Thyroid gland (tissue), 4 donors: ENCODE measurements around the gene SZRD1. TPM values are rescaled to one million over a fixed set of nuclear protein-coding genes. Genes with fewer than 3 reads are reported as not detected.

Experiments used
- DNase-seq, 2 donors: peaks; one replicate each; pipeline ENCODE4 v3.0.0-alpha.2; 2019
- H3K27ac ChIP-seq, 3 donors: fragments of 200-600 bp; sonication (generic); 1 replicate in 2 of 3; 2 replicates in 1 of 3; pipeline ENCODE4 v1.5.1; 2016 to 2019; ENCODE audit warnings: mild to moderate bottlenecking in 1 of 3, moderate library complexity in 1 of 3
- H3K27me3 ChIP-seq: fragments of 200-600 bp; sonication (generic); one replicate; pipeline ENCODE4 v1.5.1; 2019
- H3K36me3 ChIP-seq, 2 donors: fragments of 200-600 bp; sonication (generic); one replicate each; pipeline ENCODE4 v1.5.1; 2016 to 2019
- H3K4me1 ChIP-seq, 2 donors: fragments of 200-600 bp; sonication (generic); one replicate each; pipeline ENCODE4 v1.5.1; 2017 to 2019
- H3K4me3 ChIP-seq, 3 donors: fragments of 200-600 bp; sonication (generic); replicated peaks in 1 of 3; 1 replicate in 2 of 3; 2 replicates in 1 of 3; pipeline ENCODE4 v1.5.1; 2016; ENCODE audit warnings: mild to moderate bottlenecking in 1 of 3
- H3K9me3 ChIP-seq: fragments of 200-600 bp; sonication (generic); one replicate; pipeline ENCODE4 v1.5.1; 2017
- POLR2A ChIP-seq, 2 donors: fragments of 450-650 bp; IDR thresholded peaks; one replicate each; pipeline ENCODE4 v1.6.1; 2017; ENCODE audit warnings: antibody characterized with exemption in 2 of 2, mild to moderate bottlenecking in 2 of 2, moderate library complexity in 1 of 2
- WGBS, 2 donors: methylation state at CpG; one replicate each; pipeline ENCODE4 v1.1.5; 2017; 5-methylcytosine and 5-hydroxymethylcytosine counted together
- intact Hi-C: fragments of 100-400 bp; cut with DNase I; formaldehyde crosslinking; loops from one replicate; pipeline ENCODE4 v1.15.1; 2023
- total RNA-seq, 4 donors: library from RNA; depleted of rRNA; stranded (reverse); fragments of >200 nt; gene quantifications; one replicate each; pipeline ENCODE4 v1.2.3, GENCODE V29; 2016
- TF ChIP-seq, protein P1 (sequence below), 6 experiments: fragments of 200-600 bp in 3 of 6; fragments of 450-650 bp in 3 of 6; sonication (generic) in 3 of 6; IDR thresholded peaks; one replicate each; pipeline ENCODE4 v1.5.1; 2016 to 2019; ENCODE audit warnings: antibody characterized with exemption in 6 of 6, mild to moderate bottlenecking in 2 of 6, inconsistent platforms in 1 of 6, moderate library complexity in 1 of 6

SZRD1 gene
- total RNA-seq, 4 donors from 2014 or later = 59.4 to 82.8 (median 74.4) TPM

DNA sequence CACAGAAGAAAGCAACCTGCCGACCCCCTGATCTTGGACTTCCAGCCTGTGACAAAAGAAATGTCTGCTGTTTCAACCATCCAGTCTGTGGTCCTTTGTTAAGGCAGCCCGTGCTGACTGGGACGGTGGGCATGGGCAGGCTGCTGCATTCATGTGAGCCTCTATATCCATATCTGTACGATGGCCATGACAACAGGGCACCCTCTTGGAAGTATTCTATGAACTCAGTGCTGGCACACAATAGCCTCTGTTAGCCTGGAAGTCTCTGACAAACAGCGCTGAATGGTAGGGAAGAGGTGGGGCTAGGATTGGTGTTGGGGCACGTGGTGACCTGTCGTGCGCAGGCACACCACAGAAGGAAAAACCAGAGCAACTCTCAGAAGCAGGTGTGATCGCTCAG lies 39.8 kb downstream of the SZRD1 start:
- no peaks in the 10 kb centered on the region for H3K4me1 ChIP-seq
- intact Hi-C loops = no loop called here
- H3K36me3 ChIP-seq = no peaks in the 10 kb centered on the region
- no peak for TF ChIP-seq POLR2A (IDR thresholded peaks at IDR 0.05)
- TF ChIP-seq, protein P1, sequence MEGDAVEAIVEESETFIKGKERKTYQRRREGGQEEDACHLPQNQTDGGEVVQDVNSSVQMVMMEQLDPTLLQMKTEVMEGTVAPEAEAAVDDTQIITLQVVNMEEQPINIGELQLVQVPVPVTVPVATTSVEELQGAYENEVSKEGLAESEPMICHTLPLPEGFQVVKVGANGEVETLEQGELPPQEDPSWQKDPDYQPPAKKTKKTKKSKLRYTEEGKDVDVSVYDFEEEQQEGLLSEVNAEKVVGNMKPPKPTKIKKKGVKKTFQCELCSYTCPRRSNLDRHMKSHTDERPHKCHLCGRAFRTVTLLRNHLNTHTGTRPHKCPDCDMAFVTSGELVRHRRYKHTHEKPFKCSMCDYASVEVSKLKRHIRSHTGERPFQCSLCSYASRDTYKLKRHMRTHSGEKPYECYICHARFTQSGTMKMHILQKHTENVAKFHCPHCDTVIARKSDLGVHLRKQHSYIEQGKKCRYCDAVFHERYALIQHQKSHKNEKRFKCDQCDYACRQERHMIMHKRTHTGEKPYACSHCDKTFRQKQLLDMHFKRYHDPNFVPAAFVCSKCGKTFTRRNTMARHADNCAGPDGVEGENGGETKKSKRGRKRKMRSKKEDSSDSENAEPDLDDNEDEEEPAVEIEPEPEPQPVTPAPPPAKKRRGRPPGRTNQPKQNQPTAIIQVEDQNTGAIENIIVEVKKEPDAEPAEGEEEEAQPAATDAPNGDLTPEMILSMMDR (IDR thresholded peaks at IDR 0.05) = no peak
- no peak overlapping the region for H3K27ac ChIP-seq
- no peaks in the 10 kb centered on the region for H3K27me3 ChIP-seq
- H3K4me3 ChIP-seq = no peak overlapping the region
- DNase-seq = no peak
- H3K9me3 ChIP-seq = no peaks in the 10 kb centered on the region
- WGBS, 2 donors = 89 to 93% methylated on average over 9 of the region's 9 CpGs

DNA sequence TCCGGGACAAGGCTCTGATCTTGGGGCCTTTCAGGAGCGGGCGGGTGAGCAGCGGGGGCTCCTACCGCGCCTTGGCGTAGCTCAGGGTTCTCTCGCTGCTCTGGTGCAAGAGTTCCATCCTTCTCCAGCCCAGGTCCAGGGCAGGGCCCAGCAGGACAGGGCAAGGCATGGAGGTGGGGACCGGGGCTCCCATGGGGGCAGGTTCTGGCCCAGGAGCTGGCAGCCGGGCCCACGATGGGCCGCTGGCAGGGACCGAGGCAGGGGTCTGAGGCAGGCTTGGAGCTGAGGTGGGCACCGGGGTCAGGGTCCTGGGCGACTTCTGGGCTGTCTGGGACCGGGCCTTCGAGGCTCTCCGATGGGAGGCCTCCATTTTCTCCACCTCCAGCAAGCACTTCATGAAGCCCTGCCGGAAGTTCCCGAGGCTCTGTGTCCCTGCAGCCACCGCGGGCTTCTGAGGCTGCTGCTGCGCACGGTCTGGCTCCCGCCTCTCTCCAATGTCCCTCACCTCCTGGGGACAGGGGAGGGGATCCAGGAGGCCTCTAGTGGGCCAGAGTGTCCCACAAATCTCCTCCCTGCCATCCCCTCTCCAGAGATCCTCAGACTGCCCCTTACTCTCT lies 42.6 kb downstream of the SZRD1 start:
- no peak for TF ChIP-seq POLR2A (IDR thresholded peaks at IDR 0.05)
- TF ChIP-seq, protein P1 (IDR thresholded peaks at IDR 0.05) = no peak
- no peaks in the 10 kb centered on the region for H3K27me3 ChIP-seq
- no peaks in the 10 kb centered on the region for H3K36me3 ChIP-seq
- intact Hi-C loops = no loop called here
- 82 to 86% methylated on average over 22 to 23 of the region's 25 CpGs for WGBS, 2 donors
- H3K27ac ChIP-seq = no peak overlapping the region
- H3K4me1 ChIP-seq = no peaks in the 10 kb centered on the region
- H3K9me3 ChIP-seq = no peaks in the 10 kb centered on the region
- H3K4me3 ChIP-seq = no peak overlapping the region
- no peak for DNase-seq

DNA sequence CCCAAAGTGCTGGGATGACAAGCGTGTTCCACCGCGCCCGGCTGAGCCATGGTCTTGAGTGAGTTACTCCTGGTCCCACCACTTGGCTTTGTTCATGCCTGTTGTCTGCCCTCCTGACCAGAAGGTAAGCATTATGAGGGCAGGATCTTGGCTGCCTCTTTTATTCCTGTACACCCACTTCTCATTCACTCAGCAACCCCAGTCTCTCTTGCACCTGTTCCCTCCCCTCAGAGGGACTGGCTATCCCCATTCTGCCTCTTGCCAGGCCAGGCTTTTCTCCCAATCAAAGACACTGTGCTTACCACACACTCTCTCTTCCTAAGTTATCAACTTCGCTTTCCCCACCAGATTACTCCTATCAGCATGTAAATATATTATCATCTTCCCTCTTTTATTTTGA lies 43.8 kb downstream of the SZRD1 start:
- no peak for TF ChIP-seq POLR2A (IDR thresholded peaks at IDR 0.05)
- TF ChIP-seq, protein P1 (IDR thresholded peaks at IDR 0.05) = no peak
- H3K27me3 ChIP-seq = no peaks in the 10 kb centered on the region
- intact Hi-C loops = no loop called here
- H3K9me3 ChIP-seq = no peaks in the 10 kb centered on the region
- no peaks in the 10 kb centered on the region for H3K4me1 ChIP-seq
- no peak for DNase-seq
- 92 to 96% methylated on average over 5 of the region's 5 CpGs for WGBS, 2 donors
- H3K36me3 ChIP-seq = no peaks in the 10 kb centered on the region
- no peak overlapping the region for H3K27ac ChIP-seq
- no peak overlapping the region for H3K4me3 ChIP-seq

DNA sequence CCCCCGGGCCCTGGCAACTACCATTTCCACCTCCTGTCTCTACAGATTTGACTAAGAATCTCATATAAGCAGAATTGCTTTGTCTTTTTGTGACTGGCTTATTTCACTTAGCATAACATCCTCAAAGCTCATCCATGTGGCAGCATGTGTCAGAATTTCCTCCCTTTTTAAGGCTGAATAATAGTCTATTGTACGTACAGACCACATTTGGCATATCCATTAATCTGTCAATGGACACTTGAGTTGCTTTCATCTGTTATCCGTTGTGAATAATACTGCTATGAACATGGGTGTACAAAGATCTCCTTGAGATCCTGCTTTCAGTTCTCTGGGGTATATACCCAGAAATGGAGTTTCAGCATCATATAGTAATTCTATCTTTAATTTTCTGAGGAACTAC lies 46.1 kb downstream of the SZRD1 start:
- DNase-seq = no peak
- no peaks in the 10 kb centered on the region for H3K36me3 ChIP-seq
- WGBS, 2 donors = 82 to 90% methylated on average over 3 of the region's 3 CpGs
- intact Hi-C loops = no loop called here
- no peaks in the 10 kb centered on the region for H3K27me3 ChIP-seq
- H3K4me3 ChIP-seq = no peak overlapping the region
- H3K4me1 ChIP-seq = no peaks in the 10 kb centered on the region
- H3K27ac ChIP-seq = no peak overlapping the region
- H3K9me3 ChIP-seq = no peaks in the 10 kb centered on the region
- TF ChIP-seq, protein P1 (IDR thresholded peaks at IDR 0.05) = no peak
- no peak for TF ChIP-seq POLR2A (IDR thresholded peaks at IDR 0.05)

GRCh38 chr1:16418823-16419425 lies 51.9 kb downstream of the SZRD1 start:
- H3K4me1 ChIP-seq = no peaks in the 10 kb centered on the region
- no peaks in the 10 kb centered on the region for H3K27me3 ChIP-seq
- WGBS, 2 donors = 88 to 91% methylated on average over 7 of the region's 7 CpGs

More at GRCh38 chr1:16418823-16419425, 51.9 kb downstream of the SZRD1 start:
- DNase-seq = no peak
- H3K4me3 ChIP-seq = no peak overlapping the region
- no peaks in the 10 kb centered on the region for H3K9me3 ChIP-seq
- no peak for TF ChIP-seq POLR2A (IDR thresholded peaks at IDR 0.05)
- TF ChIP-seq, protein P1 (IDR thresholded peaks at IDR 0.05) = no peak
- intact Hi-C loops = no loop called here
- no peaks in the 10 kb centered on the region for H3K36me3 ChIP-seq
- H3K27ac ChIP-seq = no peak overlapping the region
